ENCODE results near the gene TDRD5. TPM values are rescaled to one million over a fixed set of nuclear protein-coding genes. Genes with fewer than 3 reads are reported as not detected.

Gene TDRD5
- total RNA-seq, 1 donor from 2014 or later, result 0.20 TPM

Other genes starting within 250 kb of the TDRD5 start
- gene AXDND1, start 225.9 kb upstream of the TDRD5 start, total RNA-seq, result under 0.01 TPM in 1 of 2 replicates, not detected in the other
- not detected in 2 replicates for gene NPHS2, start 15.9 kb upstream of the TDRD5 start, total RNA-seq
- under 0.01 and 0.22 TPM in 2 replicates for gene FAM163A, start 151.5 kb downstream of the TDRD5 start, total RNA-seq

Data from lung microvascular endothelial cell (primary cell).